Measurements from ENCODE around the gene UNC45B. TPM values are rescaled to one million over a fixed set of nuclear protein-coding genes. Genes with fewer than 3 reads are reported as not detected.
A peak's percentile ranks its signal among the peaks of the same experiment; 100 is the strongest.
"Not testable (repeated sequence)": the region's sequence is repeated elsewhere in the genome, so short reads cannot be mapped to it uniquely, and the experiment has no call there.

The UNC45B gene, protein sequence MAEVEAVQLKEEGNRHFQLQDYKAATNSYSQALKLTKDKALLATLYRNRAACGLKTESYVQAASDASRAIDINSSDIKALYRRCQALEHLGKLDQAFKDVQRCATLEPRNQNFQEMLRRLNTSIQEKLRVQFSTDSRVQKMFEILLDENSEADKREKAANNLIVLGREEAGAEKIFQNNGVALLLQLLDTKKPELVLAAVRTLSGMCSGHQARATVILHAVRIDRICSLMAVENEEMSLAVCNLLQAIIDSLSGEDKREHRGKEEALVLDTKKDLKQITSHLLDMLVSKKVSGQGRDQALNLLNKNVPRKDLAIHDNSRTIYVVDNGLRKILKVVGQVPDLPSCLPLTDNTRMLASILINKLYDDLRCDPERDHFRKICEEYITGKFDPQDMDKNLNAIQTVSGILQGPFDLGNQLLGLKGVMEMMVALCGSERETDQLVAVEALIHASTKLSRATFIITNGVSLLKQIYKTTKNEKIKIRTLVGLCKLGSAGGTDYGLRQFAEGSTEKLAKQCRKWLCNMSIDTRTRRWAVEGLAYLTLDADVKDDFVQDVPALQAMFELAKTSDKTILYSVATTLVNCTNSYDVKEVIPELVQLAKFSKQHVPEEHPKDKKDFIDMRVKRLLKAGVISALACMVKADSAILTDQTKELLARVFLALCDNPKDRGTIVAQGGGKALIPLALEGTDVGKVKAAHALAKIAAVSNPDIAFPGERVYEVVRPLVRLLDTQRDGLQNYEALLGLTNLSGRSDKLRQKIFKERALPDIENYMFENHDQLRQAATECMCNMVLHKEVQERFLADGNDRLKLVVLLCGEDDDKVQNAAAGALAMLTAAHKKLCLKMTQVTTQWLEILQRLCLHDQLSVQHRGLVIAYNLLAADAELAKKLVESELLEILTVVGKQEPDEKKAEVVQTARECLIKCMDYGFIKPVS
- total RNA-seq: 0.04 TPM

DNA sequence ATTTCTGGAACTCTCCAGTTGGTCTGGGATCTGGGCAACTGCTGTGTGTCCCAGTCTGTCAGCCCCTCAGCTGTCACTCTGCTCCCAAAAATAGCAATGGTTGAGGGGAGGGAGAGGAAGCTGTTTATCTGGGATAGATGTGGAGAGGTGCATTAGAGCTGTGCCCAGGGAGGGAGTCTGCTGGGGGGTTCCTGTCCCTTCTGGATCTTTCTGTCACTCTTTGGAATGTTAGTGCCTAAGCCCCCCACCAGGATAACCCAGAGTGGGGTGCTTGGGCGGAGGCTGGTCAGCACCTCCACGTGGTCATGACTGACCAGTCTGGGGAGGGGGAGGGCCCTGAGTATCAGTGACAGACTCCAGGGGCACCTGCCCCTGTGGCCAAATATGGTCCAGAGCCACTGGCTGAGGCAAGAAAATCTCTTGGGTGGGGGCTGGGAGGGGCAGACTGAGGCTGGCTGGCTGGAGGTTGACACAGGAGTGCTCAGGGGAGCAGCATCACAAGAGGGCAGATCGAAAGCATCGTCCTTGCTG, at the start of gene UNC45B:
UNC45B (plus strand) TSS at position 443 of the 531 bp plus-strand sequence. CDS start 447 bp downstream, outside the sequence.
- DNase-seq (ENCODE audit: low spot score) (no peak), ATAC-seq (peak; percentile 22)
- intact Hi-C loops (cut with DNase I): no loop called here

DNA sequence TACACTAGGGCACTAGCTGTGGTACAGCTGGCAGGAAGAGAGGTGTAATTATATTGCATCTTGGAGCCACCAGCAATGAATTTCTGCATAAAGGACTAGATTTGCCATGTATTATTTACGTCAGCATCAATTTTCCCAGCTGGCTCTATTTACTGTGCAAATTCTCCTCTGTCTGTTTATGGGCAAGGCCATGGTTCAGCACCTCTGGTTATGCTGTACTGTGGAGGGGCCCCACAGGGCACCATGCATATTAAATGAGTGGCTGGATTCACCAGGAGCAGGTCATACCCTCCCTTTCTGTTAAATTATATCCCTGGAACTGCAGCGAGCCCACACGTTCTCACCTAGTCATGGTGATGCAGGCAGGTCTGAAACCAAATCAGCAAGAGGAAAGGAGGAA, 47.7 kb upstream of the UNC45B start:
- DNase-seq (ENCODE audit: low spot score) (no peak), ATAC-seq (no peak)
- intact Hi-C loops (cut with DNase I): loop anchor here (10.0 kb wide), 1 partner anchor 95 kb away; no protein-coding TSS in a partner anchor

DNA sequence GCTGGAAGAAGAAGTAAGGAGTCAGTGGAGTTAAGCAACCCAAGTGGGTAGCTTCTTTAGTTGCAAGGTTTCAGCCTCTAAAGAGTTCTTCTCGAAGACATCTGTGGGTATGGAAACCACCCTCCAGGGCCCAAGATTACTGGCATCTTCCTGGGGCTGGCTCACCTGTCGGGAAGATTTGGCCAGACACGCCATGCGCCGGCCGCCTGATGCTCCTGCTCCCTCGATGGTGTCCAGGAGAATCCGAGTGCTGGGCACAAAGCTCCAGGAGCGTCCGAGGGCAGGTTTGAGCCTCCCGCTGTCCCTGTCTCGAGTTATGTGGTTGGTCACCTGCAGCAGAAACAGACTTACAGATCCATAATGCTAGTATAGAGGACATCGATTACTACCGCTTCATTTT, 46.6 kb upstream of the UNC45B start:
- intact Hi-C loops (cut with DNase I): no loop called here
- no peak for DNase-seq (ENCODE audit: low spot score)
- no peak for ATAC-seq

DNA sequence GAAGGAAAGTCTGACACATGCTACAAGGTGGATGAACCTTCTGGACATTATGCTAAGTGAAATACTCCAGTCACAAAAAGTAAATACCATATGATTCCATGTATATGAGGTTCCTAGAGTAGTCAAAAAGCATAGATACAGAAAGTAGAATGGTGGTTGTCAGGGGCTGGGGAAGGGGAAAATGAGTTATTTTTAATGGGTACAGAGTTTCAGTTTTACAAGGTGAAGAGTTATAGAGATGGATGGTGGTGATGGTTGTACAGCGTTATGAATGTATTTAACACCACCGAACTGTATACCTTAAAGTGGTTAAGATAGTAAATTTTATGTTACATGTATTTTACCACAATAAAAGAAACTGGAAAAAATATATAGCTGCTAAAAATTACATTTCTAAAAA, 45.9 kb upstream of the UNC45B start:
- ATAC-seq: no peak
- DNase-seq (ENCODE audit: low spot score): no peak
- intact Hi-C loops (cut with DNase I): no loop called here

DNA sequence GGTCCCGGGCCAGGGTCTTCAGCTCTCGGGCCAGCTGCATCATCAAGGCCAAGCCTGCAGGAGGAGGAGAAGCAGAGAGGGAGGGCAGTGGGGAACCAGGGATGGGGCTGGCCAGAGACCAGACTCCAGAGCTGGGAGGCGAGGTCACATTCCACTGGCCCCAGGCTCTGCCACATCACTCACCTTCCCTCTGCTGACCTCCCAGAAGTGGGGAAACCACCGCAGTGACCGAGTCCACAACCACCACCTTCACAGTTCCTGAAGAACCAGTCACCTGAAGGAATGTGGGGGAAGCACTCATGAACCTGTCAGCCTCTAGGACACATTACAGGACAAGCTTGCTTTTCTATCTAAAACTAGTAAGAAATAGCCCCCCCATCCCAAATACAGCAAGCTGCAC, 44.3 kb upstream of the UNC45B start:
- DNase-seq (ENCODE audit: low spot score): peak; percentile 33
- ATAC-seq: no peak
- intact Hi-C loops (cut with DNase I): no loop called here

DNA sequence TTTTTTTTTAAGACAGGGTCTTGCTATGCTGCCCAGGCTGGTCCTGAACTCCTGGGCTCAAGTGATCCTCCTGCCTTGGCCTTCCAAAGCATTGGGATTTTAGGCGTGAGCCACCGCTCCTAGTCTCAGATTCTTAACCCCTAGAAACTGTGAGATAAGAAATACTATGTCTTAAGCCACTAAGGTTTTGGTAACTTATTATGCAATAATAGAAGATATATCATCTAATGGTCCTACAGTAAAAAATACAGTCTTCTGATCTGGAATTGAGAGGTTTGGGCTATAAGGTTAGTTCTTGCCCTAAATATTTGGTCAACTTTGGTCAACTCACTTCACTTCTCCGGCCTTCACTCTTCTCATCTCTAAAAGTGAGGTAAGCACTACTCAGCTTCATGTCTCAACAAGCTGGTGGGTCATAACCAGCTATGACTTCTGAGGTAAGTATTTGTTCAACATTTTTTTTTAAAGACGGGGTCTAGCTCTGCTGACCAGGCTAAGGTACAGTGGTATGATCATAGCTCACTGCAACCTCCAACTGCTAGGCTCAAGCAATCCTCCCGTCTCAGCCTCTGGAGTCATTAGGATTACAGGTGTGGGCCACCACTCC, 42.7 kb upstream of the UNC45B start:
- ATAC-seq (no peak), DNase-seq (ENCODE audit: low spot score) (no peak)
- intact Hi-C loops (cut with DNase I): no loop called here

DNA sequence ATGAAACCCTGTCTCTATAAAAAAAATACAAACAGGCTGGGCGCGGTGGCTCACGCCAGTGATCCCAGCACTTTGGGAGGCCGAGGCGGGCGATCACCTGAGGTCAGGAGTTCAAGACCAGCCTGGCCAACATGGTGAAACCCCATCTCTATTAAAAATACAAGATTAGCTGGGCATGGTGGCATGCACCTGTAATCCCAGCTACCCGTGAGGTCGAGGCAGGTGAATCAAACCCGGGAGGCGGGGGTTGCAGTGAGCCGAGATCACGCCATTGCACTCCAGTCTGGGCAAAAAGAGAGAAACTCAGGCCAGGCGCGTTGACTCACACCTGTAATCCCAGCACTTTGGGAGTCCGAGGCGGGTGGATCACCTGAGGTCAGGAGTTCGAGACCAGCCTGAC, 36.8 kb upstream of the UNC45B start:
- ATAC-seq; DNase-seq (ENCODE audit: low spot score); intact Hi-C loops (cut with DNase I): not testable (repeated sequence)

DNA sequence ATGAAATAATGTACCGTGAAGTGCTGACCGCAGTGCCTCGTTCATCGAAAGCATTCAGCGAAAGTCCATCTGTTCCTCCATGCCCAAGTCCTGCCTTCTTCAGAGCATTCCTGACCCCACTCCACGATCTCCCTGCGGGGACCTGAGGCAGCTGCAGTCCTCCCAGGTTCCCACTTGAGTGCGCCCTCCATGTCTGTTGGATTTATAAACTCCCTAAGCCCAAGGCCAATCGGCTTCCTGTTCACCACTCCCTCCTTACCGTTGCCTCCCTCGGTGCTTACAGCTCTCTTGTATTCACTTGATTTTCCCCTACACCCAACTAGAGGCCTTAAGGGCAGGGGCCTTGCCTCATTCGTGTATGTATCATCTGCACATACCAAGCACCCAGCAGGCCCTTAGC, 30.8 kb upstream of the UNC45B start:
- intact Hi-C loops (cut with DNase I): no loop called here
- no peak for DNase-seq (ENCODE audit: low spot score)
- no peak for ATAC-seq

DNA sequence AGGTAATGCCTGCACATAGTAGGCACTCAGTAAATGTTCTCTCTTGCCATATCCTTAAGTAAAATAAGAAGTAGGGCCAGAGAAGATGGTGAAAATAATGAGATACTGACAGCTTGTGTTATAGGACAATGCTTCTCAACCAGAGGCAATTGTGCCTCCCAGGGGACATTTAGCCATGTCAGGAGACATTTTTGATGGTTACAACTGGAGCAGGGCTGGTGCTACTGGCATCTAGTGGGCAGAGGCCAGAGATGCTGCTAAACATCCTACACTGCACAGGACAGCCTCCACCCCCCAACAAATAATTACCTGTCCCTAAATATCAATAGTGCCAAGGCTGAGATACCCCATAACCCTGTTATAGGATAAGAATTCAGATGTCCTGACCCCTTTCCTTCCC, 29.6 kb upstream of the UNC45B start:
- no peak for ATAC-seq
- no peak for DNase-seq (ENCODE audit: low spot score)

DNA sequence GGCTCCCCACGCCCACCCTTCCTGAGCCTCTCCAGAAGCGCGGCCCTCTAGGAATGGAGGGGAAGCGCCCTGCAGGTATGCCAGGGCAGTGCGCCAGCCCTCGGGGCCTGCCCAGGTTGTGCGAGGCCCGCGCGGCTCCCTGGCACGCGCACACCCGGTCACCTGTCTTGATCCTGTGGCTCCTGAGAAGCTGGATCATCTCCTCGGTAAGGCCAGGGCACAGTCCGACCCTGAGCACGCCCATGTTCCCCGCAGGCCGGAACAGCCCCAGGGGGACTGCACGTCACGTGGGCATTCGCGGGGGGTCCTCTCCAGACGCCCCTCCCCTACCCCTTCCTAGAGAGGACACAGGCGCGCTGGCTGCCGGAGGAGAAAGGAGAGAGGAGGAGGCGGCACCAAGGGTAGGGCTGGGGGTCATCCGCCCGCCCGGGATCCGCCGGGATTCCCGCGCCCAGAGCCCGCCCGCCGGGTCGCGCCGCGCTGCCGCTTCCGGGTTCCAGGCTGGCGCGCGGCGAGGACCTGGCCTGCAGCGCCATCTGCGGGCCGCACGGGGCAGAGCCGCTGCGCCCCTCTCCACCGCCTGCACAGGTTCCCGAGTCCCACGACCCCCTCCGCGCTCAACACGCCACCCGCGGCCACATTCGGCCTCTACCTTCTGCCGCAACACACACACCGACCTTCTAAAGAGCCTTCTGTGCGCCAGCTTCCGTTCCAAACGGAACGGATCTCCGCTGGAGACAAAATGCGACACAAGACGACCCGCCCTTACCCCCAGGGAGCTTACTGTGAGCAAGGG, 28.0 kb upstream of the UNC45B start, which contains the start of gene RAD51D:
RAD51D (minus strand) TSS at position 491 of the 796 bp plus-strand sequence; CDS start at position 244, 247 bp downstream.
- ATAC-seq (peak; percentile 91), DNase-seq (ENCODE audit: low spot score) (peak; percentile 84)
- intact Hi-C loops (cut with DNase I): loop anchor here (5.0 kb wide), 1 partner anchor 702 kb away; no protein-coding TSS in a partner anchor

More for the DNA sequence above, 29.6 kb upstream of the UNC45B start:
- intact Hi-C loops (cut with DNase I): no loop called here

DNA sequence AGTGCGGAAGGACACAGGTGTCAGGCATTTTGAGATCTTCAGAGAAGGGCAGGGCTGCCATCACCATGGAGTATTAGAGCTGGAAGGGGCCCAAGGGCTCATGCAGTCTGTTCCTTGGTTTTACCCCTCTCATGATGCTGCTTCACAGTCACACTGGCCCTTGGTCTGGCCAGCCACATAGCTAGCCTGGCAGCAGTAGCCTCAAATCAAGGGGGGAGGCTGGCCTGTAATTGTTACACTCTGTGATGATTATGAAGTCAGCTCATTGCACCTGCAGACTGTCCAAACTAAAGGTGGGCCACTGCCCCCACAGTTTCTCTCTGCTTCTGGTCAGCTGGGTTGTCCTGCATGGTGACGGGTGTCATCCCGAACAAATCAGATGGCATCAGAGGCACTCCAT, 26.3 kb upstream of the UNC45B start, which contains the start of gene FNDC8:
FNDC8 (plus strand) TSS at position 301 of the 400 bp plus-strand sequence; CDS start at position 380, 79 bp downstream.
- ATAC-seq: no peak
- intact Hi-C loops (cut with DNase I): loop anchor here (5.0 kb wide), 1 partner anchor 704 kb away; no protein-coding TSS in a partner anchor
- DNase-seq (ENCODE audit: low spot score): no peak

DNA sequence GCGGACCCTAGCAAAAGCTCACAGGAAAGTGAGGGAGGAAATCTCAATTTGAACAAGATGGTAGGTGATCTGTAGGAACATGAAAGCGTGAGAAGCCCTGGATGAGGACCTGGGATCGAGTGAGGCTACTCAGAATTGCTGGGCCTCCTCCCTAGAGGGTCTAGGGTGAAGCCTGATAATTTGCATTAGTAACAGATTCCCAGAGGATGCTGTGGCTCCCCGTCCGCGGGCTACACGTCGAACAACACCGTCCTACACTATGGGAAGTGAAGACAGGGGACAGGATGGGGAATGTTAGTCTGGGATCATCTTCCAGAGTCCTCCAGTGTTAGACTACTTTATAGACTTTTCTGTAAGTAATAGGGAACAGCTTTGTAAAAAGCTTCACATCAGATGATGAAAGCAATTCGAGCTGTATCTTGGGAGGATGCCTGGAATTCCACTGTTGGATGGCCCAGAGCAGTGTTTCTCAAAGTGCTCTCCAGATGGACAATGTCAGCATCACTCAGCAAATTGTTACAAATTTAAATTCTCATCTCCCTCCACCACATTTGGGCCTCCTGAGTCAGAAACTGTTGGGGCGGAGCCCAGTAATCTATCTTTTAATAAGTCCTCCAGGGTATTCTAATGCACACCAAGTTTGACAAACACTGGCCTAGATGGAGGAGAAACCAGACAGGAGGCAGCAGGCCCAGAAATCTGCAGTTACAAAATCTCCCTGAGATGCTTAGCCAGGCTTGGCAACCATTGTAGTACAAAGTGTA, 19.7 kb upstream of the UNC45B start:
- ATAC-seq (peak; percentile 77), DNase-seq (ENCODE audit: low spot score) (no peak)
- intact Hi-C loops (cut with DNase I): no loop called here

DNA sequence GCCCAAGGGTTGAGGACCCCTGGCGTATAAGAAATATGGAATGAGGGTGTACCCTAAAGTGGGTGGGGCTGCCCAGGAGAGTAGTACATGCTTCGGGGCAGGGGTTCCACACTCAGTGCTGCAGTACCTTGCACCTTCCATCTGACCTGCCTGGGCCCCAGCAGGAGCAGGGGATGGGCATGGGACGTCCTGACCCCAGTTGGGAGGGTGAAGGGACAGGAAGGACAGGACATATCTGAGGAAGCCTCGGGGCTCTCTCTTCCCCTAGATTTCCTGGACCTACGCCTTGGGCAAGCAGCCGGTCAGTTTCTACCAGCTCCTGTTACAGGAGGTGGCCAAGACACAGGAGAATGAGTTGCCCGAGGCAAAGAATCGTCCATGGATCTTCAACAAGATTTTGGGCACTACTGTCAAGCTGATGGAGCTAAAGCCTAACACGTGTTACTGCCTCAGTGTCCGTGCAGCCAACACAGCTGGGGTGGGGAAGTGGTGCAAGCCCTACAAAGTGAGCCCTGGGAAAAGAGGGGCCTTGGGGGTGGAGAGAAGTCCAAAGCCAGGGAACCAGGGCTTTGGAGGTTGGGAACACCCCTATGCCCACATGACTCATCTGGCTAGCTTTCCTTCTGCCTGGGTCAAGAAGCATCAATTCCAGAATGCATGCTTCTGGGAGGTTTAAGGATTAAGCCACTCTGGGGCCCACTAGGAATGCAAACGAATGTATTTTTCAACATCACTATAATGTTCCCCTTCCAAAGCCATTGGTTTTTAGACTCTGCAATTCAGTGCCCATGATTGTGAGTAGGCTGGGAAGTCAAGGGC, 18.3 kb upstream of the UNC45B start:
- intact Hi-C loops (cut with DNase I): no loop called here
- no peak for DNase-seq (ENCODE audit: low spot score)
- no peak for ATAC-seq

DNA sequence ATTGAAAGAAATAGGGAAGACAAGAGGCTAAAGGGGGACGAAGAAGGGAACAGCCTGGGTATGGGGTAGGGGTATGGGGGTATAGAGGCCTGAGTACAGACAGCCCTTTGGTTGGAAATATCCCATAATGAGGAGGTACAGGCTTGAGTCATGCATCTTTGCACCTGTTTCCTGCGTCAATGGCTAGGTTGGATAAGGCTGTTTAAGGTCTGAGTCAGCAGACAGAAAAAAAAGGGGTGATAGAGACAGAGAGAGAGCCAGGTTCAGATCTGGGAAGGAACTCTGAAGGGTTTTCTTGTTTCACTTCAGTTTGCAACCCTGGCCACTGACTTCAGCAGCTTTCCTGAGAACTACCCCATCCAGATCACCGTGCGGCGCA, 17.7 kb upstream of the UNC45B start:
- intact Hi-C loops (cut with DNase I): no loop called here
- no peak for ATAC-seq
- DNase-seq (ENCODE audit: low spot score): no peak

DNA sequence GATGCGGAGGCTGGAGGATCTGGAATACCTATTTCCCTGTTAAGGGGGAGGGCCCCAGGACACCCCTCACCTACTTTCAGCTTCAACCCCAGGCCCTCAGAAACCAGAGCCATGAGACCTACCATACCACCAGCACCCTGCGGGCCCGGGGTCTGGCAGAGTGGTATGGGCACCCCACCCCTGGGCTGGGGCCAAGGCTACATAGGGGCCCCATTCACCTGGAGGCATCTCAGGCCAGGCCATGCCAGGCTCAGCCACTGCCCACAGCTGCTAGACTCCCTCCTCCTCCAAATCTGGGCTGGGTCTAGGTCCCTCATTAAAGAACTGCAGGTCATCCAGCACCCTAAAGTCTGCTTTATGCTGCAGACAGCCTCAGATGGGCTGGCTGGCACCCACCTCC, 17.2 kb upstream of the UNC45B start:
- intact Hi-C loops (cut with DNase I): no loop called here
- ATAC-seq (no peak), DNase-seq (ENCODE audit: low spot score) (no peak)

DNA sequence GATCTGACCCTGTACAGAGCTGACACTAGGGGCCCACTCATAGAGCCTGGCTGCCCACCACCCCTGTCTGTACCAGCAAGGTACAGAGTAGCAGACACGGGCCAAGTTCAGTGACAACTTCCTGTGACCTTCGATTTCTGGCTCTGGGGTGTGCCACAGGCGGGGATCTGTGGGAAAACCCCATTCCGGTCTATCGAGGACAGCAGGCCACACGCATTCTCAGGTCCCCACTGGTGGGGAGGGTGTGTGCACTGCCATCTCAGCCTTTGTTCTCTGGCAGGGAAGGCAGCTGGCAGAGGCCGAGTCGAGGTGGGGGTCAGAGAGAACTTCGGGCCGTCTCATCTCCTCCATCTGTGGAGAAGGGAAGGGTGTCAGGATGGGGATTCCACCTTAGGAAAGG, 15.5 kb upstream of the UNC45B start:
- DNase-seq (ENCODE audit: low spot score): no peak
- ATAC-seq: no peak
- intact Hi-C loops (cut with DNase I): no loop called here
